Liver (tissue), 9 donors: ENCODE results near the gene IFI16. TPM values are rescaled to one million over a fixed set of nuclear protein-coding genes. Genes with fewer than 3 reads are reported as not detected.

ENCODE experiments used
- DNase-seq: peaks from one replicate; pipeline ENCODE4 v3.0.0-alpha.2; 2017; ENCODE audit warnings: low spot score
- H3K27ac ChIP-seq, 2 donors: one replicate each; pipeline ENCODE4 v1.7.0; 2013; ENCODE audit warnings: inconsistent platforms in 2 of 2, low read length in 2 of 2, control low read depth in 1 of 2, low read depth in 1 of 2, mild to moderate bottlenecking in 1 of 2
- H3K27me3 ChIP-seq, 4 donors: one replicate each; pipeline versions ENCODE4 v1.6.1 to v1.7.0; 2013; ENCODE audit warnings: low read length in 3 of 4, inconsistent platforms in 1 of 4, mild to moderate bottlenecking in 1 of 4, moderate library complexity in 1 of 4; ENCODE audit not compliant: control insufficient read depth in 4 of 4, insufficient read depth in 4 of 4
- H3K36me3 ChIP-seq, 4 donors: one replicate each; pipeline versions ENCODE4 v1.6.1 to v1.7.0; 2013; ENCODE audit warnings: low read length in 3 of 4, mild to moderate bottlenecking in 3 of 4, low read depth in 1 of 4, moderate library complexity in 1 of 4; ENCODE audit not compliant: control insufficient read depth in 4 of 4, insufficient read depth in 3 of 4
- H3K4me1 ChIP-seq, 4 donors: one replicate each; pipeline versions ENCODE4 v1.6.1 to v1.7.0; 2013; ENCODE audit warnings: low read length in 3 of 4, mild to moderate bottlenecking in 3 of 4, moderate library complexity in 1 of 4; ENCODE audit not compliant: control insufficient read depth in 4 of 4, insufficient read depth in 4 of 4
- H3K4me3 ChIP-seq, 3 donors: one replicate each; pipeline versions ENCODE4 v1.6.1 to v1.7.0; 2013; ENCODE audit warnings: low read length in 3 of 3, control low read depth in 1 of 3, low read depth in 1 of 3, mild to moderate bottlenecking in 1 of 3
- H3K9ac ChIP-seq, 2 donors: one replicate each; pipeline ENCODE4 v1.7.0; 2013; ENCODE audit warnings: low read length in 2 of 2, mild to moderate bottlenecking in 2 of 2, moderate library complexity in 2 of 2, control low read depth in 1 of 2, low read depth in 1 of 2
- H3K9me3 ChIP-seq, 4 donors: one replicate each; pipeline versions ENCODE4 v1.6.1 to v1.7.0; 2013; ENCODE audit warnings: low read length in 3 of 4; ENCODE audit not compliant: control insufficient read depth in 4 of 4
- FOXA1 ChIP-seq: IDR thresholded peaks from 2 replicates; pipeline ENCODE4 v1.6.1; 2016; ENCODE audit warnings: antibody characterized with exemption
- FOXA2 ChIP-seq: IDR thresholded peaks from 2 replicates; pipeline ENCODE4 v1.6.1; 2016; ENCODE audit warnings: antibody characterized with exemption
- GABPA ChIP-seq, 2 donors: IDR thresholded peaks in 1 of 2; conservative IDR thresholded peaks in 1 of 2; 2 replicates each; pipeline ENCODE4 v1.6.1; 2016; ENCODE audit warnings: antibody characterized with exemption in 2 of 2, mild to moderate bottlenecking in 1 of 2, moderate library complexity in 1 of 2
- JUND ChIP-seq, 2 donors: IDR thresholded peaks; 2 replicates each; pipeline ENCODE4 v1.6.1; 2016; ENCODE audit warnings: antibody characterized with exemption in 2 of 2
- NR2F2 ChIP-seq: IDR thresholded peaks from 2 replicates; pipeline ENCODE4 v1.6.1; 2016; ENCODE audit warnings: antibody characterized with exemption
- RAD21 ChIP-seq, 2 donors: IDR thresholded peaks; 2 replicates each; pipeline ENCODE4 v1.6.1; 2016; ENCODE audit warnings: antibody characterized with exemption in 2 of 2, mild to moderate bottlenecking in 2 of 2
- SP1 ChIP-seq: IDR thresholded peaks from 2 replicates; pipeline ENCODE4 v1.6.1; 2018; ENCODE audit warnings: antibody characterized with exemption, mild to moderate bottlenecking
- WGBS: extraction: QIAGEN DNeasy Blood & Tissue Kit; methylation state at CpG from one replicate; pipeline ENCODE4 v1.1.7; 2013; 5-methylcytosine and 5-hydroxymethylcytosine counted together
- polyA plus RNA-seq, 2 donors: library from polyadenylated mRNA; stranded (reverse) in 1 of 2; unstranded in 1 of 2; fragments of 200-250 nt in 1 of 2; fragments of >200 nt in 1 of 2; fragmentation: Nextera tagmentation in 1 of 2; extraction: Ambion mirVana in 1 of 2; gene quantifications; one replicate each; pipeline versions ENCODE4 v1.2.1 to v1.2.3, GENCODE V29; 2013 to 2015
- total RNA-seq, 2 donors: library from RNA; depleted of rRNA; stranded (reverse); fragments of >200 nt; gene quantifications; one replicate each; pipeline ENCODE4 v1.2.3, GENCODE V29; 2014
- TF ChIP-seq, protein P1 (sequence below): fragments of 150-350 bp; IDR thresholded peaks from 2 replicates; pipeline ENCODE4 v1.5.1; 2017; ENCODE audit warnings: improper control_type of control experiment, low read depth, low read length; ENCODE audit not compliant: missing input control
- TF ChIP-seq, protein P2 (sequence below): IDR thresholded peaks from 2 replicates; pipeline ENCODE4 v1.6.1; 2016; ENCODE audit warnings: antibody characterized with exemption
- TF ChIP-seq, protein P3 (sequence below): IDR thresholded peaks from 2 replicates; pipeline ENCODE4 v1.6.1; 2016; ENCODE audit warnings: antibody characterized with exemption
- TF ChIP-seq, protein P4 (sequence below): IDR thresholded peaks from 2 replicates; pipeline ENCODE4 v1.6.1; 2016; ENCODE audit warnings: antibody characterized with exemption, mild to moderate bottlenecking
- donor health status: healthy.
- donor health status: healthy.
- donor health status: healthy.
- donor health status: healthy.
- donor health status: healthy.

The IFI16 gene
- total and polyA plus RNA-seq, 4 donors = 7.9 to 10.3 (median 9.0) TPM

DNA sequence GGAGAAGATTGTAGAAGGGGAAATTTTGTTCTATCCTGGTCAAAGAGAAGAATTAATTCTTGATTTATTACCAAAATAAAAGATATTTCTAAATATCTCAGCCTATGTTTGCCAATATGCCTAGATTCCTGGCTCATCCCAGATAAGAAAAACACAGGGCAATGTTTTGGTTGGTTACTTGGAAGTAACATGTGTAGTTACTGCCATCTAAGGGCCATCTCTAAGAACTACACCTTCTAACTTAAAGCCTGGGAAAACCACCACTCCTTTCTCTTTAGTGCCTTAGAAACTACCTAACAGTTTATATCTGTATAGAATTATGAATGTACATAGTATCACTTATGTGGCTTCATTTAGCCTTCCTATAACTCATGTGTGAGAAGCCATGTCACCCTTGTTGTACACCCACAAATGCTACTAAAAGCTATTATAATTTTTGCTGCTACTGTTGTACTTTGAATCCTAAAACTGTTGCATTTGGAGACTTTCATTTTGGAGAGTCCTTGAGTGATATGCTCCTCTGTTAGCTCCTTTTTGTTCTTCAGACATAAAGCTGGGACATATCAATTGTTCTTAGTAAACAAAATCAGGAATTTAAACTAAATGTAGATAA is 62.4 kb downstream of the IFI16 start:
- Histone ChIP-seq H3K9ac (peak overlapping the region in 1 of 2 donors; percentile 31), H3K4me3 (no peak overlapping the region), H3K27me3 (no peaks in the 10 kb centered on the region), H3K27ac (no peak overlapping the region), H3K9me3 (no peaks in the 10 kb centered on the region), H3K36me3 (no peaks in the 10 kb centered on the region), H3K4me1 (no peaks in the 10 kb centered on the region)
- no peak for DNase-seq
- TF ChIP-seq GABPA (IDR thresholded peaks at IDR 0.05 in 1 of 2, conservative IDR thresholded peaks at IDR 0.05 in 1 of 2) (no peak), RAD21 (IDR thresholded peaks at IDR 0.05) (peak; percentile 86 to 87)
- TF ChIP-seq, protein P1, sequence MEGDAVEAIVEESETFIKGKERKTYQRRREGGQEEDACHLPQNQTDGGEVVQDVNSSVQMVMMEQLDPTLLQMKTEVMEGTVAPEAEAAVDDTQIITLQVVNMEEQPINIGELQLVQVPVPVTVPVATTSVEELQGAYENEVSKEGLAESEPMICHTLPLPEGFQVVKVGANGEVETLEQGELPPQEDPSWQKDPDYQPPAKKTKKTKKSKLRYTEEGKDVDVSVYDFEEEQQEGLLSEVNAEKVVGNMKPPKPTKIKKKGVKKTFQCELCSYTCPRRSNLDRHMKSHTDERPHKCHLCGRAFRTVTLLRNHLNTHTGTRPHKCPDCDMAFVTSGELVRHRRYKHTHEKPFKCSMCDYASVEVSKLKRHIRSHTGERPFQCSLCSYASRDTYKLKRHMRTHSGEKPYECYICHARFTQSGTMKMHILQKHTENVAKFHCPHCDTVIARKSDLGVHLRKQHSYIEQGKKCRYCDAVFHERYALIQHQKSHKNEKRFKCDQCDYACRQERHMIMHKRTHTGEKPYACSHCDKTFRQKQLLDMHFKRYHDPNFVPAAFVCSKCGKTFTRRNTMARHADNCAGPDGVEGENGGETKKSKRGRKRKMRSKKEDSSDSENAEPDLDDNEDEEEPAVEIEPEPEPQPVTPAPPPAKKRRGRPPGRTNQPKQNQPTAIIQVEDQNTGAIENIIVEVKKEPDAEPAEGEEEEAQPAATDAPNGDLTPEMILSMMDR = peak; percentile 74

DNA sequence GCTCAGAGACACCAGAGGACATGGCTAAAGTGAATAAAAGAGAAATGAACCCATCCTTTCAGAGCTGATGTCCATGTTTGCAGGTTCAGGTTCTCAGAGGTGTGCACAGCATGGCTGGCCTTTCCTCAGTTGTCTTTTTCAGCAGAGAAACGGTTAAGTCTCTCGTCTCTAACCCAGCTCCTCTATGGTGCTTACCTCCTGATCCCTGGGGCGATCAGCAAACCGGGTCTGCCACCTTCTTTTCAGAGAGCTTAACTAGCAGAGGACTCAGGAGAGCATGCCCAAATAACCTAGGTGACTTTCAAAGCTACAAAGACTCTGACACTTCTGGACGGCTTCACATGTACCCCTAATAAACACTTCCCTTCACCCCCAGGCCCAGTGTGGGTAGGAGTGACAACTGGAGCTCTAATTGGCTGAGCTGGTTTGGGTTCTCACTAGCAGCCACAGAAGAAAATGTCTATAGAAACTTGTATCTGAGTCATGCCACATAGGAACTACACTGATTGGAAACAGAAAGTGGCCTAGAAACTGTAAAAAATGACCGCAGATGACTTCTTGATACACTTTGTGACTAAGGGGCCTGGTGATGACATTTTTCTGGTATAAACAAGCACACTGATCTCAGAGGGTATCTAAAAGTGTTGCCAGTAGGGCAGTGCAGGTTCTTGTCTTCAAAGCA is 66.9 kb downstream of the IFI16 start, which contains the start of gene AIM2:
TSS of gene AIM2 (minus strand) at position 329 of the 682 bp plus-strand sequence. CDS start 3,267 bp downstream, outside the sequence.
- Histone ChIP-seq H3K27ac (peak within 1 kb of the TSS; percentile 39 to 73), H3K9me3 (no peaks in the 10 kb centered on the region), H3K36me3 (no peaks in the 10 kb centered on the region), H3K9ac (peak within 1 kb of the TSS in 1 of 2 donors; percentile 16), H3K4me1 (peaks cover 0 to 3% (median 0%) of the 10 kb centered on the region in 4 donors), H3K4me3 (peak within 1 kb of the TSS in 1 of 3 donors; percentile 8), H3K27me3 (no peaks in the 10 kb centered on the region)
- TF ChIP-seq JUND (IDR thresholded peaks at IDR 0.05) = no peak
- TF ChIP-seq FOXA2 = no peak
- TF ChIP-seq NR2F2 = no peak
- TF ChIP-seq, protein P2, sequence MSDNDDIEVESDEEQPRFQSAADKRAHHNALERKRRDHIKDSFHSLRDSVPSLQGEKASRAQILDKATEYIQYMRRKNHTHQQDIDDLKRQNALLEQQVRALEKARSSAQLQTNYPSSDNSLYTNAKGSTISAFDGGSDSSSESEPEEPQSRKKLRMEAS = no peak
- TF ChIP-seq, protein P3, sequence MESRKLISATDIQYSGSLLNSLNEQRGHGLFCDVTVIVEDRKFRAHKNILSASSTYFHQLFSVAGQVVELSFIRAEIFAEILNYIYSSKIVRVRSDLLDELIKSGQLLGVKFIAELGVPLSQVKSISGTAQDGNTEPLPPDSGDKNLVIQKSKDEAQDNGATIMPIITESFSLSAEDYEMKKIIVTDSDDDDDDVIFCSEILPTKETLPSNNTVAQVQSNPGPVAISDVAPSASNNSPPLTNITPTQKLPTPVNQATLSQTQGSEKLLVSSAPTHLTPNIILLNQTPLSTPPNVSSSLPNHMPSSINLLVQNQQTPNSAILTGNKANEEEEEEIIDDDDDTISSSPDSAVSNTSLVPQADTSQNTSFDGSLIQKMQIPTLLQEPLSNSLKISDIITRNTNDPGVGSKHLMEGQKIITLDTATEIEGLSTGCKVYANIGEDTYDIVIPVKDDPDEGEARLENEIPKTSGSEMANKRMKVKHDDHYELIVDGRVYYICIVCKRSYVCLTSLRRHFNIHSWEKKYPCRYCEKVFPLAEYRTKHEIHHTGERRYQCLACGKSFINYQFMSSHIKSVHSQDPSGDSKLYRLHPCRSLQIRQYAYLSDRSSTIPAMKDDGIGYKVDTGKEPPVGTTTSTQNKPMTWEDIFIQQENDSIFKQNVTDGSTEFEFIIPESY = no peak
- TF ChIP-seq, protein P4, sequence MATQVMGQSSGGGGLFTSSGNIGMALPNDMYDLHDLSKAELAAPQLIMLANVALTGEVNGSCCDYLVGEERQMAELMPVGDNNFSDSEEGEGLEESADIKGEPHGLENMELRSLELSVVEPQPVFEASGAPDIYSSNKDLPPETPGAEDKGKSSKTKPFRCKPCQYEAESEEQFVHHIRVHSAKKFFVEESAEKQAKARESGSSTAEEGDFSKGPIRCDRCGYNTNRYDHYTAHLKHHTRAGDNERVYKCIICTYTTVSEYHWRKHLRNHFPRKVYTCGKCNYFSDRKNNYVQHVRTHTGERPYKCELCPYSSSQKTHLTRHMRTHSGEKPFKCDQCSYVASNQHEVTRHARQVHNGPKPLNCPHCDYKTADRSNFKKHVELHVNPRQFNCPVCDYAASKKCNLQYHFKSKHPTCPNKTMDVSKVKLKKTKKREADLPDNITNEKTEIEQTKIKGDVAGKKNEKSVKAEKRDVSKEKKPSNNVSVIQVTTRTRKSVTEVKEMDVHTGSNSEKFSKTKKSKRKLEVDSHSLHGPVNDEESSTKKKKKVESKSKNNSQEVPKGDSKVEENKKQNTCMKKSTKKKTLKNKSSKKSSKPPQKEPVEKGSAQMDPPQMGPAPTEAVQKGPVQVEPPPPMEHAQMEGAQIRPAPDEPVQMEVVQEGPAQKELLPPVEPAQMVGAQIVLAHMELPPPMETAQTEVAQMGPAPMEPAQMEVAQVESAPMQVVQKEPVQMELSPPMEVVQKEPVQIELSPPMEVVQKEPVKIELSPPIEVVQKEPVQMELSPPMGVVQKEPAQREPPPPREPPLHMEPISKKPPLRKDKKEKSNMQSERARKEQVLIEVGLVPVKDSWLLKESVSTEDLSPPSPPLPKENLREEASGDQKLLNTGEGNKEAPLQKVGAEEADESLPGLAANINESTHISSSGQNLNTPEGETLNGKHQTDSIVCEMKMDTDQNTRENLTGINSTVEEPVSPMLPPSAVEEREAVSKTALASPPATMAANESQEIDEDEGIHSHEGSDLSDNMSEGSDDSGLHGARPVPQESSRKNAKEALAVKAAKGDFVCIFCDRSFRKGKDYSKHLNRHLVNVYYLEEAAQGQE = no peak
- TF ChIP-seq SP1 = no peak
- TF ChIP-seq FOXA1 = no peak
- TF ChIP-seq GABPA (IDR thresholded peaks at IDR 0.05 in 1 of 2, conservative IDR thresholded peaks at IDR 0.05 in 1 of 2) = no peak
- DNase-seq = no peak
- WGBS = 65% methylated on average over 6 of the region's 6 CpGs
